ENCODE measurements around the gene RBM14.
A peak's percentile ranks its signal among the peaks of the same experiment; 100 is the strongest.
"Not testable (repeated sequence)": the region's sequence is repeated elsewhere in the genome, so short reads cannot be mapped to it uniquely, and the experiment has no call there.

RBM14 gene

GRCh38 chr11:66616379-66617154, at the start of gene RBM14:
TSS of gene RBM14 (plus strand) at chr11:66616630. CDS start at chr11:66616721, 91 bp downstream.
- peak; percentile 96 for DNase-seq

GRCh38 chr11:66567787-66568123, 48.7 kb upstream of the RBM14 start:
- DNase-seq, result no peak

GRCh38 chr11:66568124-66568916, 48.1 kb upstream of the RBM14 start, which contains the start of gene CTSF:
TSS of gene CTSF (minus strand) at chr11:66568606. CDS start at chr11:66568486, 120 bp downstream.
- peak; percentile 72 for DNase-seq

GRCh38 chr11:66569076-66569475, 47.4 kb upstream of the RBM14 start:
- DNase-seq, result no peak

GRCh38 chr11:66570079-66570849, 46.2 kb upstream of the RBM14 start:
- no peak for DNase-seq

GRCh38 chr11:66570850-66571180, 45.6 kb upstream of the RBM14 start:
- no peak for DNase-seq

- DNase-seq, result peak; percentile 81
Measured at GRCh38 chr11:66579017-66579606, 37.3 kb upstream of the RBM14 start.

GRCh38 chr11:66580803-66581202, 35.6 kb upstream of the RBM14 start:
- DNase-seq, result no peak

GRCh38 chr11:66581261-66581660, 35.2 kb upstream of the RBM14 start:
- no peak for DNase-seq

- DNase-seq, result not testable (repeated sequence)
Measured at GRCh38 chr11:66582565-66583147, 33.8 kb upstream of the RBM14 start.

- not testable (repeated sequence) for DNase-seq
Measured at GRCh38 chr11:66585447-66585846, 31.0 kb upstream of the RBM14 start.

- DNase-seq, result no peak
Measured at GRCh38 chr11:66586136-66586535, 30.3 kb upstream of the RBM14 start.

- DNase-seq, result not testable (repeated sequence)
Measured at GRCh38 chr11:66589315-66589714, 27.1 kb upstream of the RBM14 start.

GRCh38 chr11:66589996-66590675, 26.3 kb upstream of the RBM14 start:
- DNase-seq, result no peak

- no peak for DNase-seq
Measured at GRCh38 chr11:66591175-66591574, 25.3 kb upstream of the RBM14 start.

GRCh38 chr11:66592457-66593302, 23.8 kb upstream of the RBM14 start, which contains the start of the genes CCDC87 and CCS:
TSS of gene CCDC87 (minus strand) at chr11:66593063. CDS start at chr11:66593015, 48 bp downstream.
TSS of gene CCS (plus strand) at chr11:66593185. CDS start at chr11:66593262, 77 bp downstream.
- peak; percentile 99 for DNase-seq

- no peak for DNase-seq
Measured at GRCh38 chr11:66593303-66593635, 23.2 kb upstream of the RBM14 start.

- DNase-seq, result no peak
Measured at GRCh38 chr11:66593650-66594049, 22.8 kb upstream of the RBM14 start.

- no peak for DNase-seq
Measured at GRCh38 chr11:66595245-66595904, 21.1 kb upstream of the RBM14 start.

GRCh38 chr11:66598993-66599392, 17.4 kb upstream of the RBM14 start:
- DNase-seq, result no peak

Data from activated CD8-positive, alpha-beta memory T cell treated with anti-CD3 and anti-CD28 coated beads, Interleukin-2, amount 50 U/mL, for 4 hours (primary cell).